Lung (tissue), 12 donors: ENCODE data around the gene PTMA. TPM values are rescaled to one million over a fixed set of nuclear protein-coding genes. Genes with fewer than 3 reads are reported as not detected.
A peak's percentile ranks its signal among the peaks of the same experiment; 100 is the strongest.

Experiments used
- ATAC-seq: fragments of 200-7000 bp; cut with Tn5 transposase; one replicate; pipeline ENCODE4 v1.9.1; 2020; ENCODE audit warnings: moderate number of reproducible peaks; ENCODE audit not compliant: insufficient read depth, low FRiP score
- DNase-seq, 3 donors: peaks; one replicate each; pipeline ENCODE4 v3.0.0-alpha.2; 2013 to 2017
- H3K27ac ChIP-seq, 2 donors: one replicate each; pipeline ENCODE4 v1.5.1; 2013; ENCODE audit warnings: mild to moderate bottlenecking in 2 of 2, moderate library complexity in 2 of 2, control low read depth in 1 of 2, inconsistent platforms in 1 of 2, low read depth in 1 of 2, low read length in 1 of 2
- H3K27me3 ChIP-seq, 3 donors: one replicate each; pipeline ENCODE4 v1.5.1; 2013; ENCODE audit warnings: low read length in 2 of 3; ENCODE audit not compliant: control insufficient read depth in 3 of 3, insufficient read depth in 3 of 3
- H3K36me3 ChIP-seq, 4 donors: one replicate each; pipeline ENCODE4 v1.5.1; 2013; ENCODE audit warnings: low read length in 4 of 4, mild to moderate bottlenecking in 1 of 4, moderate library complexity in 1 of 4; ENCODE audit not compliant: control insufficient read depth in 4 of 4, insufficient read depth in 4 of 4
- H3K4me1 ChIP-seq, 5 donors: one replicate each; pipeline ENCODE4 v1.5.1; 2013; ENCODE audit warnings: low read length in 5 of 5, mild to moderate bottlenecking in 2 of 5, moderate library complexity in 1 of 5; ENCODE audit not compliant: control insufficient read depth in 5 of 5, insufficient read depth in 5 of 5
- H3K4me3 ChIP-seq: one replicate; pipeline ENCODE4 v1.5.1; 2013; ENCODE audit warnings: mild to moderate bottlenecking, control low read depth, moderate library complexity
- H3K9ac ChIP-seq, 2 donors: one replicate each; pipeline ENCODE4 v1.5.1; 2013; ENCODE audit warnings: low read length in 2 of 2, control low read depth in 1 of 2; ENCODE audit not compliant: insufficient read depth in 1 of 2
- H3K9me3 ChIP-seq, 4 donors: one replicate each; pipeline ENCODE4 v1.5.1; 2013; ENCODE audit warnings: low read length in 3 of 4, mild to moderate bottlenecking in 1 of 4, moderate library complexity in 1 of 4; ENCODE audit not compliant: control insufficient read depth in 4 of 4, insufficient read depth in 3 of 4
- WGBS, 2 donors: extraction: QIAGEN DNeasy Blood & Tissue Kit; methylation state at CpG; one replicate each; pipeline ENCODE4 v1.1.7; 2013; 5-methylcytosine and 5-hydroxymethylcytosine counted together
- polyA plus RNA-seq, 2 donors: library from polyadenylated mRNA; stranded (reverse); fragments of 200-250 nt; gene quantifications; one replicate each; pipeline ENCODE4 v1.2.1, GENCODE V29; 2013
- total RNA-seq, 2 donors: library from RNA; depleted of rRNA in 1 of 2; stranded (reverse); fragments of >200 nt in 1 of 2; gene quantifications; one replicate each; pipeline ENCODE4 v1.2.1, GENCODE V29; 2014 to 2021
- TF ChIP-seq, protein P1 (sequence below): IDR thresholded peaks from 2 replicates; pipeline ENCODE4 v1.5.1; 2012; ENCODE audit warnings: mild to moderate bottlenecking; ENCODE audit errors: control extremely low read depth, extremely low read depth
- donor health status: control.
- donor health status: control.
- donor health status: Bipolar disorder and iron deficiency.
- donor health status: healthy.
- donor health status: DM: yes; HTN: yes; CAD: no.

PTMA gene
- total and polyA plus RNA-seq, 4 donors = 755 to 1,655 (median 1,279) TPM

DNA sequence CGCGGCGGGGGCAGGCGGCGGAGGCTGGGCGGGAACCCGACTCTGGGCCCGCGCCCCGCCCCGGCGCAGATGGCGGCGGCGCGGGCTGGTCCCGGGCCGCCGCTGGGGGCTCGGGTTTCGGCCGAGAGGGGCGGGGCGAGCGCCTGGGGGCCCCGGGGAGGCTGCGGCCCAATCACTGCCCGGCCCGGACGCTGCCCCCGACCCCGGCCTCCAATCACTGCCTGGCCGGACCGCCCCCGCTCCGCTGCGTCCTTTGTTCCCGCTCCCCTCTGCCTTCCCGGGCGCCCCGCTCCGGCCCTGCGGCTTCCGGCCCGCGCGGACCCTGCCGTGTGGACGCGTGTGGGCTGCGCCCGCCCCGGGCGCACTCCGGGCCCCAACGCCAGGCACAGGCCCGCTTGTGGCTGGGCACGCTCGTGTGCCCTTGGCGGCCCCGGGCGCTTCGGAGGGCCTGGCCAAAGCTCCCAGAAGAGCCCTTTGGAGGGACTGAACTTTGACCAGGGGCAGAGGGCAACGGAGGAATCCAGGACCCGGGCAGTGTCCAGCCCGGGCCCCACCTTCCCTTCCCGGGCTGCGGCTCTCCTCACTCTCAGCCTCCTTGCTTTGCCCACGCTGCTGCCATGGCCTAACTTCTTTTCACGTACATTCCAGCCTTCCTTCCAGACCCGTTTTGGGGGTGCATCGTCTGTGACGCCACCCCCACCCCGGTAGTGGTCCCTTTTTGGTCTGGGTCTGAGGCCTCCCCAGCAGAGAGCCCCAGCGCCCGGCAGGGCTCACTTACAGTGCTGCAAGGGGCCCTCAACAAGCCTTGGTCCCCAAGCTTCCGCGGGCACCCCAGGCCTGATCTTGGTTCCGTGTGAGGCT lies 27.1 kb upstream of the PTMA start:
- DNase-seq (peak; percentile 92 to 96 (median 93)), ATAC-seq (peak; percentile 89)
- Histone ChIP-seq H3K36me3 (no peaks in the 10 kb centered on the region), H3K27me3 (no peaks in the 10 kb centered on the region), H3K4me3 (peak overlapping the region; percentile 34), H3K27ac (peak overlapping the region; percentile 89 to 98), H3K9me3 (no peaks in the 10 kb centered on the region), H3K9ac (peak overlapping the region; percentile 93), H3K4me1 (peaks cover 0 to 24% (median 8%) of the 10 kb centered on the region in 5 donors)
- TF ChIP-seq, protein P1, sequence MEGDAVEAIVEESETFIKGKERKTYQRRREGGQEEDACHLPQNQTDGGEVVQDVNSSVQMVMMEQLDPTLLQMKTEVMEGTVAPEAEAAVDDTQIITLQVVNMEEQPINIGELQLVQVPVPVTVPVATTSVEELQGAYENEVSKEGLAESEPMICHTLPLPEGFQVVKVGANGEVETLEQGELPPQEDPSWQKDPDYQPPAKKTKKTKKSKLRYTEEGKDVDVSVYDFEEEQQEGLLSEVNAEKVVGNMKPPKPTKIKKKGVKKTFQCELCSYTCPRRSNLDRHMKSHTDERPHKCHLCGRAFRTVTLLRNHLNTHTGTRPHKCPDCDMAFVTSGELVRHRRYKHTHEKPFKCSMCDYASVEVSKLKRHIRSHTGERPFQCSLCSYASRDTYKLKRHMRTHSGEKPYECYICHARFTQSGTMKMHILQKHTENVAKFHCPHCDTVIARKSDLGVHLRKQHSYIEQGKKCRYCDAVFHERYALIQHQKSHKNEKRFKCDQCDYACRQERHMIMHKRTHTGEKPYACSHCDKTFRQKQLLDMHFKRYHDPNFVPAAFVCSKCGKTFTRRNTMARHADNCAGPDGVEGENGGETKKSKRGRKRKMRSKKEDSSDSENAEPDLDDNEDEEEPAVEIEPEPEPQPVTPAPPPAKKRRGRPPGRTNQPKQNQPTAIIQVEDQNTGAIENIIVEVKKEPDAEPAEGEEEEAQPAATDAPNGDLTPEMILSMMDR = no peak
- 8 to 19% methylated on average over 43 to 79 of the region's 79 CpGs for WGBS, 2 donors

DNA sequence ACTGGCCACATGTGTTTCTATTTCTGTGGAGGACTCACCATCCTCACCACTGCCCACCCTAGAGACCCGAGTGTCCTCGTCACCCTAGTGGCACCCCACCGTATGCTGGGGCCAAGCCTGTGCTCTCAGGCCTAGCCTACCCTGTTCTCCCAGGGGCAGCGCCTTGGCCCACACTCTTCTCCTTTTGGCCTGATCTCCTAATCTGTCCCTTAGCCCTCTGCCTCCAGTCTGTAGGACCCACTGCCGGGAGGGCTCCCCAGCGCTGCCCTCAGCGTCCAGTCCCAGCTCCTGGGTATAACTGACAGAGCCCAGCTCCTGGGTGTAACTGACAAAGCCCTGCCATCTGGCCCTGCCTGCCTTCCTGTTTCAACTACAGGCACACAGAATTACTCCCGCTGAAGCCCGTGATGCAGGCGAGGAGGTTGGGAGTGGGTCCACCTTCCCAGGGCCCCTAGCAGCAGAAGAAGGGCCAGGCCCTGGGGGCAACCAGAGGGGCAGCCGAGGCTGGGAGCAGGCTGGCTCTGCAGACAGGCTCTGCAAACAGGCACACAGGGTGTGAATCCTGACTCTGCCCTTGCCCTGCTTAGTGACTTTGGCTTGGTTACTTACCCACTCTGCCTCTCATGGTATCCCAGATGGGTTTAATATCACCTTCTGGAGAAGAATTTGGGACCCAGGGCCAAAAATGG lies 25.6 kb upstream of the PTMA start:
- ATAC-seq (no peak), DNase-seq (peak in 1 of 3 donors; percentile 33)
- no peaks in the 10 kb centered on the region for H3K36me3 ChIP-seq
- H3K9ac ChIP-seq = no peak overlapping the region
- H3K9me3 ChIP-seq = no peaks in the 10 kb centered on the region
- no peak overlapping the region for H3K4me3 ChIP-seq
- H3K4me1 ChIP-seq = peaks cover 0 to 24% (median 8%) of the 10 kb centered on the region in 5 donors
- TF ChIP-seq, protein P1 = no peak
- H3K27ac ChIP-seq = no peak overlapping the region
- no peaks in the 10 kb centered on the region for H3K27me3 ChIP-seq
- 58 to 84% methylated on average over 11 of the region's 11 CpGs for WGBS, 2 donors

DNA sequence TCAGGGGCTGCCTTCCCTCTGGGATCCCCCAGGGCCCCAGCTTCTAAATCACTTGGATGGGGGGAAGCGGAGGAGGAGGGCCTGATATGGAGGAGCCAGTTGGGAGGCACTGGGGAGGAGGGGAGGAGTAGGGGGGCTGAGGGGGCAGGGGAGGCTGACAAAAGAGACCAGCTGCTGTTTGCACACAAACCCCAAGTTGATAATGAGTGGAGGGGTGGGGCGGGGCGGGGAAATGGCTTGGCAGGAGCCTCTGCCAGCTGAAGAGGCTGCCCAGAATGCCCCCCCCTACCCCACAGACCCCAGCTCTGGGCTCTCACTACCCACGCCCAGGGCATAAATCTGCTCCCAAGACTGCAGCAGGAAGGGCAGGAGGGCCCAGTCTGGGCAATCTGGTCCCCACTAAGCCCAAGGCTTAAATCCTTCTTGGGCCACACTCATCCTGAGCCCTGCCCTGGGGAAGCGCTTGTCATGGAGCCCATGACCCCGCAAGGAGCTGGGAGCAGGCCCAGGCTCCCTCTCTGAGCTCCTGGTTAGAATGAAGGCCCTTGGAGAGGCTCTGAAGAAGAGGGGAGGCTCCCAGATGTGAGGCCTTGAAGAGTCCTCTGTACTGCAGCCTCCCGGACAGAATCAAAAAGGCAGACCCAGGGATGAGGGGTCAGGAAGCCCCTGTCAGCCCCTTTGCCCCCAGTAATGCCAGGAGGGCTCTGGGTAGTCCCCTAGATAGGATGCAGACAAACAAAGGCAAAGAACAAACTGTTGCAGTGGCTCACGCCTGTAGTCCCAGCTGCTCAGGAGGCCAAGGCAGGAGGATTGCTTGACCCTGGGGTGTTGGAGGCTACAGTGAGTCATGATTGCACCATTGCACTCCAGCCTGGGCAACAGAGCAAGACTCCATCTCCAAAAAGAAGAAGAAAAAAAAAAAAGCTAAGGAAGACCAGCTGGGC lies 24.8 kb upstream of the PTMA start:
- TF ChIP-seq, protein P1 = no peak
- Histone ChIP-seq H3K27me3 (no peaks in the 10 kb centered on the region), H3K27ac (no peak overlapping the region), H3K4me1 (peaks cover 0 to 24% (median 8%) of the 10 kb centered on the region in 5 donors), H3K4me3 (no peak overlapping the region), H3K9me3 (no peaks in the 10 kb centered on the region), H3K36me3 (no peaks in the 10 kb centered on the region), H3K9ac (no peak overlapping the region)
- 87 to 88% methylated on average over 7 to 8 of the region's 8 CpGs for WGBS, 2 donors
- no peak for ATAC-seq
- DNase-seq = peak; percentile 65 to 80 (median 66)
